Suprapubic skin (tissue), 4 donors: ENCODE data around the gene CHAC1.

ENCODE experiments used
- CTCF ChIP-seq, 2 donors: fragments of 200-600 bp in 1 of 2; fragments of 450-650 bp in 1 of 2; sonication (generic) in 1 of 2; IDR thresholded peaks; one replicate each; pipeline ENCODE4 v1.5.1; 2016 to 2019; ENCODE audit warnings: antibody characterized with exemption in 2 of 2, mild to moderate bottlenecking in 1 of 2, moderate library complexity in 1 of 2
- POLR2A ChIP-seq, 2 donors: fragments of 450-650 bp; IDR thresholded peaks; one replicate each; pipeline ENCODE4 v1.6.1; 2017; ENCODE audit warnings: antibody characterized with exemption in 2 of 2, mild to moderate bottlenecking in 2 of 2, moderate library complexity in 2 of 2
- POLR2AphosphoS5 ChIP-seq, 3 donors: sonication (generic); formaldehyde crosslinking; IDR thresholded peaks; one replicate each; pipeline ENCODE4 v1.6.1; 2017; ENCODE audit warnings: antibody characterized with exemption in 3 of 3

- TF ChIP-seq CTCF (IDR thresholded peaks at IDR 0.05): no peak
- no peak for TF ChIP-seq POLR2A (IDR thresholded peaks at IDR 0.05)
- TF ChIP-seq POLR2AphosphoS5 (IDR thresholded peaks at IDR 0.05): no peak
Observed at GRCh38 chr15:40952901-40953712, at the start of gene CHAC1.
